ENCODE measurements around the gene PPEF1.
"Not testable (repeated sequence)": the region's sequence is repeated elsewhere in the genome, so short reads cannot be mapped to it uniquely, and the experiment has no call there.

Gene PPEF1

GRCh38 chrX:18725310-18725943, 18.0 kb downstream of the PPEF1 start:
- intact Hi-C loops (cut with micrococcal nuclease) = no loop called here
- Mint-ChIP-seq H3K27me3 (no peaks in the 10 kb centered on the region), H3K9me3 (no peaks in the 10 kb centered on the region), H3K36me3 (ENCODE audit: low read depth) (no peaks in the 10 kb centered on the region), H3K4me1 (ENCODE audit: low read depth) (peaks cover 10% of the 10 kb centered on the region), H3K27ac (no peak overlapping the region), H3K4me3 (no peak overlapping the region)

GRCh38 chrX:18733287-18733686, 25.8 kb downstream of the PPEF1 start:
- intact Hi-C loops (cut with micrococcal nuclease) = no loop called here

GRCh38 chrX:18739609-18740008, 32.2 kb downstream of the PPEF1 start:
- not testable (repeated sequence) for H3K36me3 Mint-ChIP-seq (ENCODE audit: low read depth)

More at GRCh38 chrX:18733287-18733686, 25.8 kb downstream of the PPEF1 start:
- H3K4me1 Mint-ChIP-seq (ENCODE audit: low read depth) = no peaks in the 10 kb centered on the region
- H3K9me3 Mint-ChIP-seq = no peaks in the 10 kb centered on the region
- H3K36me3 Mint-ChIP-seq (ENCODE audit: low read depth) = no peaks in the 10 kb centered on the region
- H3K27ac Mint-ChIP-seq = no peak overlapping the region
- no peak overlapping the region for H3K4me3 Mint-ChIP-seq
- H3K27me3 Mint-ChIP-seq = peaks cover 3% of the 10 kb centered on the region

GRCh38 chrX:18748499-18748898, 41.1 kb downstream of the PPEF1 start:
- Mint-ChIP-seq H3K27ac (no peak overlapping the region), H3K4me1 (ENCODE audit: low read depth) (no peaks in the 10 kb centered on the region), H3K4me3 (no peak overlapping the region), H3K9me3 (no peaks in the 10 kb centered on the region), H3K36me3 (ENCODE audit: low read depth) (no peaks in the 10 kb centered on the region), H3K27me3 (peaks cover 4% of the 10 kb centered on the region)
- intact Hi-C loops (cut with micrococcal nuclease) = no loop called here

More at GRCh38 chrX:18739609-18740008, 32.2 kb downstream of the PPEF1 start:
- H3K27me3 Mint-ChIP-seq; intact Hi-C loops (cut with micrococcal nuclease); H3K9me3 Mint-ChIP-seq; H3K27ac Mint-ChIP-seq; H3K4me3 Mint-ChIP-seq; H3K4me1 Mint-ChIP-seq (ENCODE audit: low read depth): not testable (repeated sequence)

- no peak overlapping the region for H3K4me3 Mint-ChIP-seq
- no peaks in the 10 kb centered on the region for H3K4me1 Mint-ChIP-seq (ENCODE audit: low read depth)
- no peaks in the 10 kb centered on the region for H3K36me3 Mint-ChIP-seq (ENCODE audit: low read depth)
- intact Hi-C loops (cut with micrococcal nuclease) = no loop called here
- H3K27ac Mint-ChIP-seq = no peak overlapping the region
- no peaks in the 10 kb centered on the region for H3K27me3 Mint-ChIP-seq
- H3K9me3 Mint-ChIP-seq = no peaks in the 10 kb centered on the region
Measured at GRCh38 chrX:18753631-18754030, 46.2 kb downstream of the PPEF1 start.

GRCh38 chrX:18755651-18756050, 48.2 kb downstream of the PPEF1 start:
- no peaks in the 10 kb centered on the region for H3K27me3 Mint-ChIP-seq
- H3K27ac Mint-ChIP-seq = no peak overlapping the region
- H3K9me3 Mint-ChIP-seq = no peaks in the 10 kb centered on the region
- no peaks in the 10 kb centered on the region for H3K4me1 Mint-ChIP-seq (ENCODE audit: low read depth)
- H3K4me3 Mint-ChIP-seq = no peak overlapping the region
- H3K36me3 Mint-ChIP-seq (ENCODE audit: low read depth) = no peaks in the 10 kb centered on the region
- intact Hi-C loops (cut with micrococcal nuclease) = no loop called here

GRCh38 chrX:18757956-18758932, 50.8 kb downstream of the PPEF1 start:
- no peaks in the 10 kb centered on the region for H3K36me3 Mint-ChIP-seq (ENCODE audit: low read depth)
- no peak overlapping the region for H3K4me3 Mint-ChIP-seq

GRCh38 chrX:18761750-18762149, 54.3 kb downstream of the PPEF1 start:
- H3K9me3 Mint-ChIP-seq = no peaks in the 10 kb centered on the region
- H3K36me3 Mint-ChIP-seq (ENCODE audit: low read depth) = no peaks in the 10 kb centered on the region
- H3K27me3 Mint-ChIP-seq = no peaks in the 10 kb centered on the region
- no peak overlapping the region for H3K27ac Mint-ChIP-seq
- intact Hi-C loops (cut with micrococcal nuclease) = no loop called here
- no peaks in the 10 kb centered on the region for H3K4me1 Mint-ChIP-seq (ENCODE audit: low read depth)
- H3K4me3 Mint-ChIP-seq = no peak overlapping the region

More at GRCh38 chrX:18757956-18758932, 50.8 kb downstream of the PPEF1 start:
- Mint-ChIP-seq H3K4me1 (ENCODE audit: low read depth) (no peaks in the 10 kb centered on the region), H3K9me3 (no peaks in the 10 kb centered on the region), H3K27ac (no peak overlapping the region), H3K27me3 (no peaks in the 10 kb centered on the region)
- intact Hi-C loops (cut with micrococcal nuclease) = no loop called here

- H3K4me3 Mint-ChIP-seq; intact Hi-C loops (cut with micrococcal nuclease); H3K36me3 Mint-ChIP-seq (ENCODE audit: low read depth); H3K27ac Mint-ChIP-seq; H3K27me3 Mint-ChIP-seq; H3K9me3 Mint-ChIP-seq; H3K4me1 Mint-ChIP-seq (ENCODE audit: low read depth): not testable (repeated sequence)
Measured at GRCh38 chrX:18763106-18763505, 55.7 kb downstream of the PPEF1 start.

- Mint-ChIP-seq H3K27me3 (no peaks in the 10 kb centered on the region), H3K4me3 (no peak overlapping the region), H3K4me1 (ENCODE audit: low read depth) (no peaks in the 10 kb centered on the region), H3K36me3 (ENCODE audit: low read depth) (no peaks in the 10 kb centered on the region), H3K27ac (no peak overlapping the region), H3K9me3 (peaks cover 8% of the 10 kb centered on the region)
- intact Hi-C loops (cut with micrococcal nuclease) = no loop called here
Measured at GRCh38 chrX:18769364-18769763, 61.9 kb downstream of the PPEF1 start.

- Mint-ChIP-seq H3K27me3 (no peaks in the 10 kb centered on the region), H3K27ac (no peak overlapping the region), H3K4me3 (no peak overlapping the region), H3K9me3 (peaks cover 8% of the 10 kb centered on the region), H3K4me1 (ENCODE audit: low read depth) (no peaks in the 10 kb centered on the region), H3K36me3 (ENCODE audit: low read depth) (no peaks in the 10 kb centered on the region)
- intact Hi-C loops (cut with micrococcal nuclease) = no loop called here
Measured at GRCh38 chrX:18769812-18770573, 62.5 kb downstream of the PPEF1 start.

GRCh38 chrX:18789916-18790315, 82.5 kb downstream of the PPEF1 start:
- H3K27ac Mint-ChIP-seq = no peak overlapping the region
- intact Hi-C loops (cut with micrococcal nuclease) = no loop called here

GRCh38 chrX:18792828-18793227, 85.4 kb downstream of the PPEF1 start:
- H3K27me3 Mint-ChIP-seq = no peaks in the 10 kb centered on the region
- intact Hi-C loops (cut with micrococcal nuclease) = no loop called here
- H3K4me3 Mint-ChIP-seq = no peak overlapping the region
- no peaks in the 10 kb centered on the region for H3K9me3 Mint-ChIP-seq
- no peak overlapping the region for H3K27ac Mint-ChIP-seq
- no peaks in the 10 kb centered on the region for H3K4me1 Mint-ChIP-seq (ENCODE audit: low read depth)
- no peaks in the 10 kb centered on the region for H3K36me3 Mint-ChIP-seq (ENCODE audit: low read depth)

More at GRCh38 chrX:18789916-18790315, 82.5 kb downstream of the PPEF1 start:
- H3K27me3 Mint-ChIP-seq = no peaks in the 10 kb centered on the region
- H3K4me3 Mint-ChIP-seq = no peak overlapping the region
- H3K4me1 Mint-ChIP-seq (ENCODE audit: low read depth) = no peaks in the 10 kb centered on the region
- H3K36me3 Mint-ChIP-seq (ENCODE audit: low read depth) = no peaks in the 10 kb centered on the region
- no peaks in the 10 kb centered on the region for H3K9me3 Mint-ChIP-seq

- no peak overlapping the region for H3K27ac Mint-ChIP-seq
- no peaks in the 10 kb centered on the region for H3K4me1 Mint-ChIP-seq (ENCODE audit: low read depth)
- intact Hi-C loops (cut with micrococcal nuclease) = no loop called here
- no peaks in the 10 kb centered on the region for H3K9me3 Mint-ChIP-seq
- H3K4me3 Mint-ChIP-seq = no peak overlapping the region
- no peaks in the 10 kb centered on the region for H3K27me3 Mint-ChIP-seq
- no peaks in the 10 kb centered on the region for H3K36me3 Mint-ChIP-seq (ENCODE audit: low read depth)
Measured at GRCh38 chrX:18793601-18794089, 86.2 kb downstream of the PPEF1 start.
